ENCODE measurements around the gene TMEM43.
A peak's percentile ranks its signal among the peaks of the same experiment; 100 is the strongest.
"Not testable (repeated sequence)": the region's sequence is repeated elsewhere in the genome, so short reads cannot be mapped to it uniquely, and the experiment has no call there.

The TMEM43 gene

DNA sequence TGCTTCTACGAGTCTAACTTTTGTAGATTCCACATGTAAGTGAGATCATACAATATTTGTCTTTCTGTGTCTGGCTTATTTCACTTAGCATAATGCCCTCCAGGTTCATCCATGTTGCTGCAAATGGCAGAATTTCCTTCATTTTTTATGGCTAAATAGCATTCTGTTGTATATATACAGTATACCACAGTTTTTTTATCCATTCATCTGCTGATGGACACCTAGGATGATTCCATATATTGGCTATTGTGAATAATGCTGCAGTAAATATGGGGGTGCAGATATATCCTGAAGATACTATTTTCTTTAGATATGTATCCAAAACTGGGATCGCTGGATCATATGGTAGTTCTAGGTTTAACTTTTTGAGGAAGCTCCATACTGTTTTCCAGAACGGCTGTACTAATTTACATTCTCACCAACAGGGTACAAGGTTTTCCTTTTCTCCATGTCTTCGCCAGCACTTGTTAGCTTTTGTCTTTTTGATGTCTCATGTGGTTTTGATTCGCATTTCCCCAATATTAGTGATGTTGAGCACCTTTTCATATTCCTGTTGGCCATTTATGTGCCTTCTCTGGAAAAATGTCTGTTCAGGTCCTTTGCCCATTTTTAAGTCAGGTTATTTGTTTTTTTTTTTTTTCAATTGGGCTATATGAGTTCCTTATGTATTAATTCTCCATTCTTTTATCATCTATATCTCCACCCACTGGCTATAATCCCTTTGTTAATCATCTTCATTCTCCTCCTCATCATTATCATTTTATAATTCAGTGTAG lies 27.0 kb upstream of the TMEM43 start:
- Histone ChIP-seq H3K4me1 (ENCODE audit: insufficient read depth, low read length) (no peaks in the 10 kb centered on the region), H3K4me3 (ENCODE audit: low read depth in 1 of 2, low read length in 2 of 2) (no peak overlapping the region), H3K36me3 (ENCODE audit: insufficient read depth, low read length) (no peaks in the 10 kb centered on the region), H3K9ac (ENCODE audit: low read depth, low read length) (no peak overlapping the region), H3K27ac (ENCODE audit: low read length) (no peak overlapping the region), H3K27me3 (ENCODE audit: insufficient read depth, low read length, poor library complexity) (peaks cover 17% of the 10 kb centered on the region), H3K9me3 (ENCODE audit: insufficient read depth, low read length, severe bottlenecking) (no peaks in the 10 kb centered on the region), H2AFZ (ENCODE audit: low read depth, low read length) (no peak overlapping the region), H3K79me2 (ENCODE audit: insufficient read depth, low read length) (no peaks in the 10 kb centered on the region), H4K20me1 (ENCODE audit: insufficient read depth, low read length) (no peaks in the 10 kb centered on the region), H3K4me2 (ENCODE audit: insufficient read depth, low read length) (no peak overlapping the region)
- no peak for DNase-seq
- no peak for TF ChIP-seq EZH2 (IDR thresholded peaks at IDR 0.05; ENCODE audit: borderline replicate concordance, low read depth, low read length, severe bottlenecking)
- TF ChIP-seq, protein P1, sequence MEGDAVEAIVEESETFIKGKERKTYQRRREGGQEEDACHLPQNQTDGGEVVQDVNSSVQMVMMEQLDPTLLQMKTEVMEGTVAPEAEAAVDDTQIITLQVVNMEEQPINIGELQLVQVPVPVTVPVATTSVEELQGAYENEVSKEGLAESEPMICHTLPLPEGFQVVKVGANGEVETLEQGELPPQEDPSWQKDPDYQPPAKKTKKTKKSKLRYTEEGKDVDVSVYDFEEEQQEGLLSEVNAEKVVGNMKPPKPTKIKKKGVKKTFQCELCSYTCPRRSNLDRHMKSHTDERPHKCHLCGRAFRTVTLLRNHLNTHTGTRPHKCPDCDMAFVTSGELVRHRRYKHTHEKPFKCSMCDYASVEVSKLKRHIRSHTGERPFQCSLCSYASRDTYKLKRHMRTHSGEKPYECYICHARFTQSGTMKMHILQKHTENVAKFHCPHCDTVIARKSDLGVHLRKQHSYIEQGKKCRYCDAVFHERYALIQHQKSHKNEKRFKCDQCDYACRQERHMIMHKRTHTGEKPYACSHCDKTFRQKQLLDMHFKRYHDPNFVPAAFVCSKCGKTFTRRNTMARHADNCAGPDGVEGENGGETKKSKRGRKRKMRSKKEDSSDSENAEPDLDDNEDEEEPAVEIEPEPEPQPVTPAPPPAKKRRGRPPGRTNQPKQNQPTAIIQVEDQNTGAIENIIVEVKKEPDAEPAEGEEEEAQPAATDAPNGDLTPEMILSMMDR (IDR thresholded peaks at IDR 0.05; ENCODE audit: borderline replicate concordance, extremely low read depth, low read length, poor library complexity, severe bottlenecking), result no peak
- ATAC-seq (ENCODE audit: insufficient read depth, low read depth), result no peak

DNA sequence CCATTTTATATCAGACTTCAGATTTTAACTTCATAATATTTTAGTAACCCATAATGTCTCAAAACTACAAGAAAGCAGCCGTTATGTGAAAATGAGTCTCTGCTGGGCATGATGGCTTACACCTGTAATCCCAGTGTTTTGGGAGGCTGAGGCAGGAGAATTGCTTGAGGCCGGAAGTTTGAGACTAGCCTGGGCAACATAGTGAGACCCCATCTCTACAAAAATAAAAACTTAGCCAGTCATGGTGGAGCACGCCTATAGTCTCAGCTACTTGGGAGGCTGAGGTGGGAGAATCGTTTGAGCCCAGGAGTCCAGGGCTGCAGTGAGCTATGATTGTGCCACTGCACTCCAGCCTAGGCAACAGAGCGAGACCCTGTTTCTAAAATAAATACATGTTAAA lies 15.0 kb upstream of the TMEM43 start:
- H3K27me3 ChIP-seq (ENCODE audit: insufficient read depth, low read length, poor library complexity); H3K4me2 ChIP-seq (ENCODE audit: insufficient read depth, low read length); H3K9me3 ChIP-seq (ENCODE audit: insufficient read depth, low read length, severe bottlenecking); ATAC-seq (ENCODE audit: insufficient read depth, low read depth); H2AFZ ChIP-seq (ENCODE audit: low read depth, low read length); H3K4me1 ChIP-seq (ENCODE audit: insufficient read depth, low read length); H3K79me2 ChIP-seq (ENCODE audit: insufficient read depth, low read length); DNase-seq; H3K9ac ChIP-seq (ENCODE audit: low read depth, low read length); H3K27ac ChIP-seq (ENCODE audit: low read length); H4K20me1 ChIP-seq (ENCODE audit: insufficient read depth, low read length); H3K4me3 ChIP-seq (ENCODE audit: low read depth in 1 of 2, low read length in 2 of 2): not testable (repeated sequence)
- peaks cover 35% of the 10 kb centered on the region for H3K36me3 ChIP-seq (ENCODE audit: insufficient read depth, low read length)

DNA sequence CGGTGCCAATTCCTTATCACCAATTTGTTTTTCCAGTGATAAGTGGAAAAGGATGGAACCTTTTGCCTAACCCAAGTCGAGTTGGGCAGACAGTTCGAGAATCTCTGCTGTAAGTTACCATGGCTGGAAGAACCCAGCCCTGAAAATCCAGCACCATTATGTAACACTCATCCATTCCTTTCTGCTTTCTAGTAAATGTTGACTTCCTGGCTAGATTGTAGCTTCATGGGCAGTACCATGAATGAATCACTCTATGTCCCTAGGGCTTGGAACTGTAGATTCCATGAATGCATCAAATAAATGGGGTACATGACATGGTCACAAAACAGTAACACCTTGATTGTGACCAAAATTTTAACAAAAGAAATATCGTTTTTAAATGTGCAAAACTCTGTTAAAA lies 14.2 kb upstream of the TMEM43 start:
- TF ChIP-seq EZH2 (IDR thresholded peaks at IDR 0.05; ENCODE audit: borderline replicate concordance, low read depth, low read length, severe bottlenecking), result no peak
- TF ChIP-seq, protein P1 (IDR thresholded peaks at IDR 0.05; ENCODE audit: borderline replicate concordance, extremely low read depth, low read length, poor library complexity, severe bottlenecking), result no peak
- no peak overlapping the region for H3K4me2 ChIP-seq (ENCODE audit: insufficient read depth, low read length)
- no peak overlapping the region for H2AFZ ChIP-seq (ENCODE audit: low read depth, low read length)
- DNase-seq, result no peak
- H3K36me3 ChIP-seq (ENCODE audit: insufficient read depth, low read length), result peaks cover 44% of the 10 kb centered on the region
- H3K9ac ChIP-seq (ENCODE audit: low read depth, low read length), result no peak overlapping the region
- H3K27me3 ChIP-seq (ENCODE audit: insufficient read depth, low read length, poor library complexity), result no peaks in the 10 kb centered on the region
- no peak overlapping the region for H3K4me3 ChIP-seq (ENCODE audit: low read depth in 1 of 2, low read length in 2 of 2)
- H3K79me2 ChIP-seq (ENCODE audit: insufficient read depth, low read length), result no peaks in the 10 kb centered on the region
- no peaks in the 10 kb centered on the region for H4K20me1 ChIP-seq (ENCODE audit: insufficient read depth, low read length)
- no peak for ATAC-seq (ENCODE audit: insufficient read depth, low read depth)
- H3K4me1 ChIP-seq (ENCODE audit: insufficient read depth, low read length), result no peaks in the 10 kb centered on the region
- no peak overlapping the region for H3K27ac ChIP-seq (ENCODE audit: low read length)
- H3K9me3 ChIP-seq (ENCODE audit: insufficient read depth, low read length, severe bottlenecking), result no peaks in the 10 kb centered on the region

DNA sequence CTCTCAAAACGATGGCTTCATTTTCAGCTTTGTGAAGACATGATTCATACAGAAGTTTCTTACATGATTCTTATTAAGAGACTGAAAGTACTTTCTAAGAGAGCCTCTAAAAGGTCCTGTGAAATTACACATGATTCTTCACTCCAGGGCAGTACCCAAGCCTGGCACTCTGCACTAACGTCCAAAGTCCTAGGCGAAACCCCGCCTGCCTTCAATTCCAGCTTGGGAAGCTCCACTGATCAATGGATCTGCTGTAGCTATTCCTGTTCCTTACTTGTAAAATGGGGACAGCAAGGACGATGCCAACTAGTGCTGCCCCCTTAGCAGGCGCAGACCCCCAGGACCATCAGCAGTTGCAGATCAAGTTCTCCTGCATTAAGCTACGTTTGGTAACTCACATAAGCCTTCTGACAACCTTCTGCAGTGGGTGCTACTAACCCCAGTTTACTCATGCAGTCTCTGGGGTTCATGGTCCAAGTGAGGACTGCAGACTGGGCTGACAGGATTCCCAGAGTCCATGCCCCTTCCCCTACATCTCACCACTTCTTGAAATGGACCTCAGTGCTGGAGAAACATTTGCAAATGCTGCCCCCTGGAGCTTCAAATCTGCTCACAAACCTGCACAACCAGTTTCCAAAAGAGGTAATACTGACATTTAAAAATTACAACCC lies 10.8 kb upstream of the TMEM43 start:
- no peak overlapping the region for H2AFZ ChIP-seq (ENCODE audit: low read depth, low read length)
- no peak for DNase-seq
- no peak for ATAC-seq (ENCODE audit: insufficient read depth, low read depth)
- no peaks in the 10 kb centered on the region for H3K27me3 ChIP-seq (ENCODE audit: insufficient read depth, low read length, poor library complexity)
- H3K4me3 ChIP-seq (ENCODE audit: low read depth in 1 of 2, low read length in 2 of 2), result no peak overlapping the region
- H3K9ac ChIP-seq (ENCODE audit: low read depth, low read length), result no peak overlapping the region
- peaks cover 5% of the 10 kb centered on the region; the same call in 1 of the 2 replicates for H4K20me1 ChIP-seq (ENCODE audit: insufficient read depth, low read length)
- no peak overlapping the region for H3K27ac ChIP-seq (ENCODE audit: low read length)
- no peaks in the 10 kb centered on the region for H3K4me1 ChIP-seq (ENCODE audit: insufficient read depth, low read length)
- H3K79me2 ChIP-seq (ENCODE audit: insufficient read depth, low read length), result peaks cover 6% of the 10 kb centered on the region; the same call in 1 of the 2 replicates
- TF ChIP-seq, protein P1 (IDR thresholded peaks at IDR 0.05; ENCODE audit: borderline replicate concordance, extremely low read depth, low read length, poor library complexity, severe bottlenecking), result peak; percentile 38
- no peak for TF ChIP-seq EZH2 (IDR thresholded peaks at IDR 0.05; ENCODE audit: borderline replicate concordance, low read depth, low read length, severe bottlenecking)
- H3K36me3 ChIP-seq (ENCODE audit: insufficient read depth, low read length), result peaks cover 65% of the 10 kb centered on the region
- H3K9me3 ChIP-seq (ENCODE audit: insufficient read depth, low read length, severe bottlenecking), result no peaks in the 10 kb centered on the region
- H3K4me2 ChIP-seq (ENCODE audit: insufficient read depth, low read length), result no peak overlapping the region
